Large intestine (tissue), 12 donors: Measurements from ENCODE around the gene YWHAH. TPM values are rescaled to one million over a fixed set of nuclear protein-coding genes. Genes with fewer than 3 reads are reported as not detected.

ENCODE experiments used
- DNase-seq, 2 donors: peaks; one replicate each; pipeline versions ENCODE4 v3.0.0 to v3.0.0-alpha.2; 2013
- H3K27ac ChIP-seq: one replicate; pipeline ENCODE4 v1.5.1; 2013; ENCODE audit warnings: low read length
- H3K27me3 ChIP-seq: 2 replicates; pipeline ENCODE4 v1.6.1; 2013; ENCODE audit warnings: low read length; ENCODE audit not compliant: control insufficient read depth, insufficient read depth
- H3K36me3 ChIP-seq: 2 replicates; pipeline ENCODE4 v1.6.1; 2013; ENCODE audit warnings: low read length; ENCODE audit not compliant: control insufficient read depth, insufficient read depth
- H3K4me1 ChIP-seq: one replicate; pipeline ENCODE4 v1.6.1; 2013; ENCODE audit warnings: low read length; ENCODE audit not compliant: control insufficient read depth, insufficient read depth
- H3K4me3 ChIP-seq: one replicate; pipeline ENCODE4 v1.5.1; 2013; ENCODE audit warnings: low read length
- H3K9me3 ChIP-seq: one replicate; pipeline ENCODE4 v1.6.1; 2013; ENCODE audit warnings: mild to moderate bottlenecking, low read depth, low read length, moderate library complexity; ENCODE audit not compliant: control insufficient read depth
- whole genome bisulfite sequencing: methylation state at CpG from one replicate; pipeline ENCODE4 v1.1.5; 2013; ENCODE audit warnings: low lambda C conversion rate; ENCODE audit not compliant: insufficient coverage; 5-methylcytosine and 5-hydroxymethylcytosine counted together
- long read RNA-seq, 11 donors: transcript quantifications; one replicate each; lab custom pipeline, GENCODE V29; 2026
- polyA plus RNA-seq: library from polyadenylated mRNA; unstranded; fragments of 120-200 nt; gene quantifications from one replicate; pipeline ENCODE4 v1.2.1, GENCODE V29; 2013

YWHAH gene
- polyA plus RNA-seq: 90.3 TPM
- long read RNA-seq, donor 1, transcript YWHAH-201 (2 exons, 1,825 nt): major isoform, 20 of 20 reads
- long read RNA-seq, donor 1, partial matches to known transcripts: 0 of 20 reads
- long read RNA-seq, donor 1, other reads (novel, unspliced or antisense): 0 of 20 reads
- long read RNA-seq, donor 2, transcript YWHAH-201 (2 exons, 1,825 nt): major isoform, 63 of 64 reads
- long read RNA-seq, donor 2, partial matches to known transcripts: 0 of 64 reads
- long read RNA-seq, donor 2, other reads (novel, unspliced or antisense): 0 of 64 reads
- long read RNA-seq, donor 3, transcript YWHAH-201 (2 exons, 1,825 nt): major isoform, 67 of 68 reads
- long read RNA-seq, donor 3, partial matches to known transcripts: 0 of 68 reads
- long read RNA-seq, donor 3, other reads (novel, unspliced or antisense): 0 of 68 reads
- long read RNA-seq, donor 4, partial matches to known transcripts: 0 of 2 reads
- long read RNA-seq, donor 4, other reads (novel, unspliced or antisense): 0 of 2 reads
- long read RNA-seq, donor 5, transcript YWHAH-201 (2 exons, 1,825 nt): major isoform, 36 of 37 reads
- long read RNA-seq, donor 5, partial matches to known transcripts: 0 of 37 reads
- long read RNA-seq, donor 5, other reads (novel, unspliced or antisense): 0 of 37 reads
- long read RNA-seq, donor 6, transcript YWHAH-201 (2 exons, 1,825 nt): major isoform, 45 of 45 reads
- long read RNA-seq, donor 6, partial matches to known transcripts: 0 of 45 reads
- long read RNA-seq, donor 6, other reads (novel, unspliced or antisense): 0 of 45 reads
- long read RNA-seq, donor 7, transcript YWHAH-201 (2 exons, 1,825 nt): major isoform, 36 of 37 reads
- long read RNA-seq, donor 7, partial matches to known transcripts: 0 of 37 reads
- long read RNA-seq, donor 7, other reads (novel, unspliced or antisense): 0 of 37 reads
- long read RNA-seq, donor 8, transcript YWHAH-201 (2 exons, 1,825 nt): major isoform, 54 of 54 reads
- long read RNA-seq, donor 8, partial matches to known transcripts: 0 of 54 reads
- long read RNA-seq, donor 8, other reads (novel, unspliced or antisense): 0 of 54 reads
- long read RNA-seq, donor 9, transcript YWHAH-201 (2 exons, 1,825 nt): major isoform, 35 of 35 reads
- long read RNA-seq, donor 9, partial matches to known transcripts: 0 of 35 reads
- long read RNA-seq, donor 9, other reads (novel, unspliced or antisense): 0 of 35 reads
- long read RNA-seq, donor 10, transcript YWHAH-201 (2 exons, 1,825 nt): major isoform, 46 of 46 reads
- long read RNA-seq, donor 10, partial matches to known transcripts: 0 of 46 reads
- long read RNA-seq, donor 10, other reads (novel, unspliced or antisense): 0 of 46 reads
- long read RNA-seq, donor 11, transcript YWHAH-201 (2 exons, 1,825 nt): major isoform, 40 of 40 reads
- long read RNA-seq, donor 11, partial matches to known transcripts: 0 of 40 reads
- long read RNA-seq, donor 11, other reads (novel, unspliced or antisense): 0 of 40 reads

DNA sequence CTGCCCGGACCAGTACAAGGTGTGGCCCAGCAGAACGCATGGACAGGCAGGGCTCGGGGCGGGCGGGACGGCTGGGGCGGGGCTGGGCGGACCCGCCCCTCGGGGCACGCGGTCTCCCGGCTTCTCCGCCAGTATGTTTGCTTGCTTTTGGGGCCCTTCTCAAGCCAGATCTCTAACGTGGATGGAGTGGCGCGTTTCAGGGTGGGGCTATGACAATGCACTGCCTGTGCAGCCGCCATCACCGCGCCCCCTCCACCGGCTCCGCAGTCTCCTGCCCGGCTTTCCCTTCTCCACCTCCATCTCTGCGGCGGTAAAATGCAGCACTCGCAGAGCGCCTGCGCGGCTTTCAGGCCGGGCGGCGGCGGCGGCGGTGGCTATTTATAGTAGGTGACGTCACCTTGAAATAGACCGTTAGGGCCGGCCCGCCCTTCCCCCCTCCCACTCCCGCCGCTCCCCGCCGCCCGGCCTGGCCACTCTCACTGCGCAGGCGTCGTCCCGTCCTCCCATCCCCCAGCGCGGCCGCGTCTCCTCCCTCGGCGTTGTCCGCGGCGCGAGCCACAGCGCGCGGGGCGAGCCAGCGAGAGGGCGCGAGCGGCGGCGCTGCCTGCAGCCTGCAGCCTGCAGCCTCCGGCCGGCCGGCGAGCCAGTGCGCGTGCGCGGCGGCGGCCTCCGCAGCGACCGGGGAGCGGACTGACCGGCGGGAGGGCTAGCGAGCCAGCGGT is at the start of gene YWHAH:
TSS of gene YWHAH (plus strand) at position 558 of the 722 bp plus-strand sequence. CDS start 199 bp downstream, outside the sequence.
- no CpG with 5 or more reads among the region's 86 CpGs for WGBS
- H3K27me3 ChIP-seq: no peaks in the 10 kb centered on the region
- no peaks in the 10 kb centered on the region for H3K9me3 ChIP-seq
- DNase-seq: peak; percentile 94 to 96
- H3K36me3 ChIP-seq: peaks cover 12% of the 10 kb centered on the region
- peak within 1 kb of the TSS; percentile 73 for H3K4me3 ChIP-seq
- H3K27ac ChIP-seq: peak within 1 kb of the TSS; percentile 85
- H3K4me1 ChIP-seq: peaks cover 9% of the 10 kb centered on the region

DNA sequence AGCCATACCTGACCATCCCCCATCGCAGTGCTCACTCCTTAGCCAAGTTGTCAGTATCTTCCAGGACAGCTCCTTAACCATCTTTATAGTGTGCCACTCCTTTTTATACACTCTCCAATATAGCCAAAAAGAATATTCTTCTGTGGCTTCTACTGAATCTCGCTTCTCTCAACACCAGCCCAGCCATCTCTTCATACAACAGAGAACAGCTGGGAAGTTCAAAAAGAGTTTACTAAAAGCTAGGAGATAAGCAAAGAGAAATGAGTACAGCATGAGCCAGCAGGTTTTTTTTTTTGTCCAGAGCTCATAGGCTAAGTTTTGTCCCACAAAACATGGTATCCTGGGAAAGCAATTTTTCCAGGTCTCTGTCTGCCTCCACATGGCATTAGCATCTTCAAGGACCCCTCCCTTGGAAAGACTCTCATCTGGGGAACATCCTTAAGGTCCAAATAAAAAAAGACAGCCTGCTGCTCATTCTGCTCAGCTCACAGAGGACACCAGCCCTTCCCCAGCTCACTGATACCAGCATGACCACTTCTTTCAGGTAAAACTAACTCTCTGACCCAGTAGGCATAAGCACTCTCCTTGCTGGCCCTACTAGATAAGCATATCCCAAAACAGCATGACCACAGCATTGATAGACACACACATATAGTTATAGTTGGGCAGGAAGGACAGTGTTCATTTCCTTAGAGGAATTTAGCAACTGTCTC is 48.8 kb upstream of the YWHAH start:
- no peak overlapping the region for H3K27ac ChIP-seq
- peaks cover 27% of the 10 kb centered on the region for H3K36me3 ChIP-seq
- H3K9me3 ChIP-seq: no peaks in the 10 kb centered on the region
- H3K4me3 ChIP-seq: no peak overlapping the region
- H3K4me1 ChIP-seq: peaks cover 8% of the 10 kb centered on the region
- DNase-seq: no peak
- WGBS: no CpG with 5 or more reads among the region's 2 CpGs
- no peaks in the 10 kb centered on the region for H3K27me3 ChIP-seq

DNA sequence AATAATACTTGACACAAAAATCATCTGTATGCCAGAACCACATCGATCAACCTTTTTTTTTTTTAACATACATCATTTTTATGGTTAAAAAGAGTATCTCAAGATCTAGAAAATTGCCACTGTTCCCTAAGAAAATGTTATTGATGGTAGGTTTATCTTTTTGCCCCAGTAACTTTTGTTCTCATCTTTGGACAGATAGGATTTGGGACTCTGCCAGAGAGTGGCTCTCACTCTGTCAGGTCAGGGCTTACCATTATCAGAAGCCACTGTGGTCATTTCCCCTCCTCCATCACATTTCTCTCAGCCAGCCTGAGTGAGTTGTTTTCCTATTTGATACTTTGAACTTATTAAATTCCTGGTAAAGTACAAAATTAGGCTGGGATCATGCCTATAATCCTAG is 47.9 kb upstream of the YWHAH start:
- DNase-seq: no peak
- 89% methylated on average over 1 of the region's 1 CpG for WGBS

DNA sequence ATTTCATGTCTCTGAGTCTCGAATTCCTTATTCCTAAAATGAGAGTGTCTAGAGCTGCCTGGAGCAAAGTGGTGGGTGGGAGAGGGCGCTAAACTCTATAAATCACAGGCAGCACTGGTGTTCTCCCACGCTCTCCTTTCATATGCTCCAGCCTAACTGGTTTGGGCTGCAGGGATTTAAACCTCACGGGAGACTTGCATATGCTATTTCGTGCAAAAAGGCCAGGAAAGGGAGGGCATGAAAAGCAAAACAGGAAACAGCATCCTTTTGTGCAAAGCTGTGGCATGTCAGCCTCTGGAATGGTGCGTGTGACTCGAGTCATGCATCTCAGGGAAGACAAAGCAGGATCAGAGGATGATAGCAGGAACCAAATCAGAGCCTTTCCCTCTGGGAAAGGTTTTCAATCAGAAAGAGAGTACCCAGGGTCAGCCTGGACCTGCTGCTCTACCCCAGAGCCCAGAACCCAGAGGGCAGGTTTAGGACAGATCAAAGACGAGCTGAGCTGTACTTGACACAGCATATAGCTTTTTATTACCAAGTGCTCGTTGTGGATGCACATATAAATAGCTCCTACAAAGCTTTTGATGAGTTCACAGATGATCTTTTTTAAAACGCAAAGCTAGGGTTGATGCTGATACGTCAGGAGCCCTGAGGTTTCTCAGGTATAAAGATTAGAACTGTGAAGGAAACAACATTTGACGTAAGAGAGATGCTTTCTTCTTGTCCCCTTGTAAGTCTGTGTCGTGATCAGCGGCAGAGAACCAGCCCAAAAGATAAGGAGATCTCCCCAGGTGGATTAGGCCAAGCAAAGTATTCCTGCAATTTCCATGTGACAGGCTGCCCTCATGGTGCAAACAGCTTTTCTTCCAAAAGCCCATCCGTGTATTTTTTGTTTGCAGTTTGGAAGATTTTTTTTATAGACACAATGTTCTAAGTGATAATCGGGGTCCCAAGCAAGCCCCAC is 46.2 kb upstream of the YWHAH start:
- Histone ChIP-seq H3K27me3 (no peaks in the 10 kb centered on the region), H3K27ac (no peak overlapping the region), H3K4me3 (no peak overlapping the region), H3K36me3 (peaks cover 34% of the 10 kb centered on the region), H3K4me1 (peaks cover 13% of the 10 kb centered on the region), H3K9me3 (no peaks in the 10 kb centered on the region)
- DNase-seq: no peak
- 73% methylated on average over 3 of the region's 16 CpGs for WGBS

More for the DNA sequence above, 47.9 kb upstream of the YWHAH start:
- no peaks in the 10 kb centered on the region for H3K27me3 ChIP-seq
- no peaks in the 10 kb centered on the region for H3K9me3 ChIP-seq
- H3K27ac ChIP-seq: no peak overlapping the region
- H3K4me3 ChIP-seq: no peak overlapping the region
- H3K36me3 ChIP-seq: peaks cover 28% of the 10 kb centered on the region
- H3K4me1 ChIP-seq: peaks cover 12% of the 10 kb centered on the region

DNA sequence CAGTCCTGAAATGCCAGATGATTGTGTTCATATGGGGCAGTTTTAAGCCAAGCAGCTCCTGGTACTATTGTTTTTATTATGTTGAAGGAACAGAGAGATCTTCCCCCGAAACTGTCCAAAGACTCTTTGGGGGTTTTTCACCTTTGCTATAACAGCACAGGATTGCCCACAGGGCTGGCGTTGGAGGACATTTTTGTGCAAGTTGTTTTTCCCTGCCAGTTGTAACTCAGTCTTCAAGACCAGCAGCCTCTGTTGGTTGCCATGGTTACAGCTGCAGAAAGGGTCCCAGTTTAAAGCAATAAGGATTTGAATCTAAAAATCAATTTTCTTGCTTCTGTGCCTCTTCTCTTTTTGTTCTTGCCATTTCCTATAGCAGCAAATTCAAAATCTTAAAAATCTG is 45.4 kb upstream of the YWHAH start:
- no peak for DNase-seq
- Histone ChIP-seq H3K36me3 (peaks cover 38% of the 10 kb centered on the region), H3K9me3 (no peaks in the 10 kb centered on the region), H3K4me1 (peaks cover 8% of the 10 kb centered on the region), H3K4me3 (no peak overlapping the region), H3K27me3 (no peaks in the 10 kb centered on the region), H3K27ac (no peak overlapping the region)
- no CpG with 5 or more reads among the region's 2 CpGs for WGBS

DNA sequence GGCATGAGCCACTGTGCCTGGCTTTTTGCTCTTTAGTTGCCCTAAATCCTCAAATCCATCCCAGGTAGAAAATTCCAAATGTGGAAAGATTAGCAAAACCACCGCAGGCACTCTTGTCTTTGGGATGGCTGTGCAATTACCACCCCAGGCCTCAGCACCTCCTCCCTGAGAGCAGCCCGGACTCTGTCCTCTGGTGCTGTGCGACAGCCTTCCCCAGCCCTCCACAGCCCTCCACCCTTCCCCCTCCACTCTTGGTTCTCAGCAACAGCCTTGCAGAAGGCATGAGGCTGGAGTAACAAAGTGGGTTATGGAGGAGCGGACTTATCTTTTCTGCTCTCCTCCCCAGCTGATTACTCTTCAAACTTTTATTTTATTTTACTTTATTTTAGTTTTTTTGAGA is 44.7 kb upstream of the YWHAH start:
- peaks cover 8% of the 10 kb centered on the region for H3K4me1 ChIP-seq
- WGBS: no CpG with 5 or more reads among the region's 4 CpGs
- H3K36me3 ChIP-seq: peaks cover 40% of the 10 kb centered on the region
- no peak overlapping the region for H3K4me3 ChIP-seq
- no peak overlapping the region for H3K27ac ChIP-seq
- no peaks in the 10 kb centered on the region for H3K9me3 ChIP-seq
- DNase-seq: peak; percentile 49 to 74
- no peaks in the 10 kb centered on the region for H3K27me3 ChIP-seq

DNA sequence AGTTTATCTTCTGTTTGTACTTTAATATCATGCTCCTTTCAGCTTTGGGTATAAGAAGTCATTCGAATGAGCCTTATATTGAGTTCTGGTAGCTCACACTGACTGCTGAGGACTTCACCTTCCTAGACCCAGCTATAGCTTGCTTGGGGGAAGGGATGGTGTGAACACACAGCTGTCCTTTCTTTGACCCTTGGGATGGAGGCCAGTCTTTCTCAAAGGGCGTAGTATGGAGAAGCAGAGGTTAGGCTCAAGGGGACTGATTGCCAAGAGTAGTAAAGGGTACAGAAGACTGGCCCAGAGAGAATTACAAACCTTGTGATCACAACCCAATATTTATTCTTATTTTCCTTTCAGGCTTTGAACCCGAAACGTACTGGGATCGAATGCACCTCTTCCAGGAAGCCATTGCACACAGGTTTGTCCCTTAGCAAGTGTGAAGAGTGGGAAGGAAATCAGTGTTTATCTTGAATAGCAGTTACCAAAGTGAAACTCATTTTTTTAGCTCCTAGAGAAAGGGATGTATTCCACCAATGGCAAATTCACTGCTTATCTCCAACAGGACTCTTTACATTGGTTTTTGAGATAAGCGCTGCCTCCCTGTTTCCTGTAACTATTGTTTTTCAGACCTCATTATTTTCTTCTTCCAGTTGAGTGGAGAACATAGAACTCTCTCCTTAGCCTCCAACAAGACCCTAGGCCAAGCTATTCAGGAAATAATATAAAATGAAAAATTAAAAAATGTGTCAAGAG is 42.8 kb upstream of the YWHAH start:
- Histone ChIP-seq H3K36me3 (peaks cover 45% of the 10 kb centered on the region), H3K27ac (no peak overlapping the region), H3K27me3 (no peaks in the 10 kb centered on the region), H3K4me3 (no peak overlapping the region), H3K9me3 (no peaks in the 10 kb centered on the region), H3K4me1 (peaks cover 8% of the 10 kb centered on the region)
- WGBS: no CpG with 5 or more reads among the region's 6 CpGs
- no peak for DNase-seq

DNA sequence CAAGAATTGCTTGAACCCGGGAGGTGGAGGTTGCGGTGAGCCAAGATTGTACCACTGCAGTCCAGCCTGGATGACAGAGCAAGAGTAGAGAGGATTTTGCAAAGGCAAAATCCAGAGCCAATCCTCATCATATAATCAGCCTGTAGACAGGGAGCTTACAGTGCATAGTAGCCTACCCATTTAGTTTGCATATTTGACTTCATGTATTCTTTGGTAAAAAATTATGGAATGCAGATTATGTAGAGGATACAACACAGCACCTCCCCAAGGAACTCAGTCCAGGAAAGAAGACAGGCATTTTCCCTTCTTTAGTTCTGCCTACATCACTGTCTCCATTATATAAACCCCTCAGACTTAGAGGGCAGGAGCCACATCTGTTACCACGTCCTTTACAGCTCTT is 39.7 kb upstream of the YWHAH start:
- Histone ChIP-seq H3K4me1 (peaks cover 8% of the 10 kb centered on the region), H3K27me3 (no peaks in the 10 kb centered on the region), H3K36me3 (peaks cover 41% of the 10 kb centered on the region), H3K27ac (no peak overlapping the region), H3K4me3 (no peak overlapping the region), H3K9me3 (no peaks in the 10 kb centered on the region)
- no peak for DNase-seq
- no CpG with 5 or more reads among the region's 3 CpGs for WGBS
